GM12864 (cell line): ENCODE data around the gene PGD.
"Not testable (repeated sequence)": the region's sequence is repeated elsewhere in the genome, so short reads cannot be mapped to it uniquely, and the experiment has no call there.

Source experiments
- DNase-seq: peaks from one replicate; pipeline ENCODE4 v3.0.0-alpha.2; 2011; ENCODE audit warnings: low read depth
- H3K4me3 ChIP-seq: 2 replicates; pipeline ENCODE4 v1.5.1; 2011; ENCODE audit warnings: mild to moderate bottlenecking, low read depth, low read length, control low read depth
- TF ChIP-seq, protein P1 (sequence below): IDR thresholded peaks from 2 replicates; pipeline ENCODE4 v1.5.1; 2011; ENCODE audit warnings: low read depth, mild to moderate bottlenecking, moderate library complexity, low read length, control low read depth, inconsistent platforms; ENCODE audit errors: missing control alignments

The PGD gene

DNA sequence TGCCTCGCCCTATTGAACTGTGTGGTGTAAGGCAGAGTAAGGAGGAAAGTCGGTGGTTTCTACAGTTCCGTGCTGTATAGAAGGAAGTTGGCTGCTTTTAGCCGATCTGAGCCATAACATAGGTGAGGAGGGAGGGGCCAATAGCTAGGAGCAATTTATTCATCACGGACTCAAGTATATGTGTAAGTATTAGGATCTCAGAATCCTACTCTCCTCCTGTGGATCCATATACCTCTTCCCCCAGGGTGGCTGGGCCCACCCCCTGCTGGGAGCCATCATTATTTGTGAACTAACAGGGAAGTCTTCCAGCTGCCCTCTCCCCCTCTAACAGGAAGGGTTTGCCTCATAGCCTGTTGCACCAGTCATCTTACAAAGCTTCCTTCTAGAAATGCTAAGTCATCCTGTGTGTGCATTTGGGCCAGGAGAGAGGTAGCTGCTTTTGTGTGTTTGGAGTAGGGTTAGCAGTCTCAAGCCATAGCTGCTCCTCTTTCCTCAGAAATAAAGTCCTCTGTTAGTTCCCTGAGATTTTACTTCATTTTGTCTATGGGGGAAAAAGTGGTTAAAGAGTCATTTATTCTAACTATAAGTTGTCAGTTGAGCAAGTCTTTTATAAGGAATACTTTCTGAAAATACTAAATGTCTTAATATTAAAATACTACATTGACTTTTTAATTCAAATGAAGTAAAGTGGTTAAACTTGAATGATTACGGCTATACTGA lies 16.5 kb downstream of the PGD start:
- TF ChIP-seq, protein P1, sequence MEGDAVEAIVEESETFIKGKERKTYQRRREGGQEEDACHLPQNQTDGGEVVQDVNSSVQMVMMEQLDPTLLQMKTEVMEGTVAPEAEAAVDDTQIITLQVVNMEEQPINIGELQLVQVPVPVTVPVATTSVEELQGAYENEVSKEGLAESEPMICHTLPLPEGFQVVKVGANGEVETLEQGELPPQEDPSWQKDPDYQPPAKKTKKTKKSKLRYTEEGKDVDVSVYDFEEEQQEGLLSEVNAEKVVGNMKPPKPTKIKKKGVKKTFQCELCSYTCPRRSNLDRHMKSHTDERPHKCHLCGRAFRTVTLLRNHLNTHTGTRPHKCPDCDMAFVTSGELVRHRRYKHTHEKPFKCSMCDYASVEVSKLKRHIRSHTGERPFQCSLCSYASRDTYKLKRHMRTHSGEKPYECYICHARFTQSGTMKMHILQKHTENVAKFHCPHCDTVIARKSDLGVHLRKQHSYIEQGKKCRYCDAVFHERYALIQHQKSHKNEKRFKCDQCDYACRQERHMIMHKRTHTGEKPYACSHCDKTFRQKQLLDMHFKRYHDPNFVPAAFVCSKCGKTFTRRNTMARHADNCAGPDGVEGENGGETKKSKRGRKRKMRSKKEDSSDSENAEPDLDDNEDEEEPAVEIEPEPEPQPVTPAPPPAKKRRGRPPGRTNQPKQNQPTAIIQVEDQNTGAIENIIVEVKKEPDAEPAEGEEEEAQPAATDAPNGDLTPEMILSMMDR, result no peak
- no peak overlapping the region for H3K4me3 ChIP-seq
- DNase-seq, result no peak

DNA sequence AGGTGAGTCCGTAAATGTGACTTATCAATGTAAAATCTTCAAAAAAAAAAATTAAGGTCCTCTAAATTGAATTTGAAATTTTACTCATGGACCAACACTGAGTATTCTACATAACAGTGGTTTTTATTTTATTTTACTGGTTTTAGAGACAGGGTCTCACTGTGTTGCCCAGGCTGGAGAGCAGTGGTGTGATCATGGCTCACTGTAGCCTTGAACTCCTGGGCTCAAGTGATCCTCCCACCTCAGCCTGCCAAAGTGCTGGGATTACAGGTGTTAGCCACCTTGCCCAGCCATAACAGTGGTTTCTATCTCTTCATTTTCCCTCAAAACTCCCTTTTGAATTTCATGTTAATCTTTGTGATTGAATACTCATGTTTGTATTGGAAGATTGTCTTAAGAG lies 17.1 kb downstream of the PGD start:
- not testable (repeated sequence) for DNase-seq, H3K4me3 ChIP-seq

DNA sequence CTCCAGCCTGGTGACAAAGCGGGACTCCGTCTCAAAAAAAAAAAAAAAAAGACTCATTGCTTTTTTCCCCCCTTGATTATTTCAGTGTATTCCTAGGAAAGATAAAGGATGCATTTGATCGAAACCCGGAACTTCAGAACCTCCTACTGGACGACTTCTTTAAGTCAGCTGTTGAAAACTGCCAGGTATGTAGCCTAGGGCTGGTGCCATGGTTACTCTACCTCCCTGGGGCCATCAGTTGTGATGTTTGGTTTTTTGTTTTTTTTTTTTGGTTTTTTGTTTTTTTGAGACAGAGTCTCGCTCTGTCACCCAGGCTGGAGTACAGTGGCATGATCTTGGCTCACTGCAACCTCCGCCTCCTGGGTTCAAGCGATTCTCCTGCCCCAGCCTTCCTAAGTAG lies 19.9 kb downstream of the PGD start:
- DNase-seq, H3K4me3 ChIP-seq: not testable (repeated sequence)

DNA sequence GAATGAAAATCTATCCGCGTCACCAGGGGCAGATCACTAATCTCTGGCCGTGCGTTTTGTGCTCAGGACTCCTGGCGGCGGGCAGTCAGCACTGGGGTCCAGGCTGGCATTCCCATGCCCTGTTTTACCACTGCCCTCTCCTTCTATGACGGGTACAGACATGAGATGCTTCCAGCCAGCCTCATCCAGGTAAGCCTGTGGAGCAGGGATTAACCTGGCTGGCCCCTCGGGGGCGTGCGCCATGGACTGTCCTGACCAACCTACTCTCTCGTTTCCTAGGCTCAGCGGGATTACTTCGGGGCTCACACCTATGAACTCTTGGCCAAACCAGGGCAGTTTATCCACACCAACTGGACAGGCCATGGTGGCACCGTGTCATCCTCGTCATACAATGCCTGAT lies 20.5 kb downstream of the PGD start:
- no peak overlapping the region for H3K4me3 ChIP-seq
- TF ChIP-seq, protein P1, result no peak
- DNase-seq, result no peak

DNA sequence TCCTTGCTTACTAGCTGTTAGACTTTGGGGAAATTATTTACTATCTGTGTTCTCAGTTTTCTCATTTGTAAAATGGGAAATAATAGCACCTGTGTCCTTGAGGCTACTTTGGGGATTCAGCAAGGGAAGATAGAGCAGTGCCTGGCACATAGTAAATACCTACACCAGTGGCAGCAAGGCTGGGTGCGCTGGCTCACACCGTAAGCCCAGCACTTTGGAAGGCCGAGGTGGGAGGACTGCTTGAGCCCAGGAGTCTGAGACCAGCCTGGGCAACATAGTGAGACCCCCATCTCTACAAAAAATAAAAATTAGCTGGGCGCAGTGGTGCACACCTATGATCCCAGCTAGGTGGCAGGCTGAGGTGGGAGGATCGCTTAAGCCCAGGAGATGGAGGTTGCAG lies 22.8 kb downstream of the PGD start:
- TF ChIP-seq, protein P1, result no peak
- no peak for DNase-seq

DNA sequence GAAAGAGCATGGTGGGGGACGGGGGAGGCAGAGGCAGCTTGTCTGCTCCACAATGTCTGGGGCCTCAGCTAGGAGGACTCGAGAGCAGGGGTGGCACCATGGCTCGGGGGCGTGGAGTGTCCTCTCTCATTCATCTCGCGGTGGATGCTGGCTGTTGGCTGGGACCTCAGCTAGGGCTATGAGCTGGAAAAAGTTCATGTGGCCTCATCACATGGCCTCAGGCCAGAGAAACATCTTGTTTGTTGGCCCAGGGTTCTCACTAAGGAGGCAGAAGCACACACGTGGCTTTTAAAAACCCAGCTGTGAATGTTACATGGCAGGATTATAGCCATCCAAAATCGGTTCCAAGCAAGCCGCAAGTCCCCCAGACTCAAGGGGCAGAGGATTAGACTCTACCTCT lies 25.2 kb downstream of the PGD start:
- no peak for DNase-seq
- H3K4me3 ChIP-seq, result no peak overlapping the region
- TF ChIP-seq, protein P1, result no peak

More for the DNA sequence above, 22.8 kb downstream of the PGD start:
- H3K4me3 ChIP-seq, result no peak overlapping the region

DNA sequence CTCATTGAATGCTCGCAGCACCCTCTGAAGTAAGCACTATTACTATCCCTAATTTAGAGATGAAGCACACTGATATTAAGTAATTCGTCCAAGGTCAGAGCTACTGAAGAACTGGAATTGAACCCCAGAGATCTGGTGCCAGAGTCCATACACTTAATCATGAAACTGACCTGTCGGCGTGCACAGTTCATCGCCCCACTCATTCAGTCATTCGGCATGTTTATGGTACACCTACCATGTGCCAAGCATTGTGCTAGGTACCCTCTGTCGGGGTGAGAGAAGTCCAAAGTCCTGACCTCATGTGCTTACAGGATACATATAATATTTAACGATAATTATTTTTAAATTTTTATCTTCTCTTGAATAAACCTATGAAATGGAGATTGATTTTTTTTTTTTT lies 25.8 kb downstream of the PGD start:
- no peak for DNase-seq
- TF ChIP-seq, protein P1, result no peak
- H3K4me3 ChIP-seq, result no peak overlapping the region

DNA sequence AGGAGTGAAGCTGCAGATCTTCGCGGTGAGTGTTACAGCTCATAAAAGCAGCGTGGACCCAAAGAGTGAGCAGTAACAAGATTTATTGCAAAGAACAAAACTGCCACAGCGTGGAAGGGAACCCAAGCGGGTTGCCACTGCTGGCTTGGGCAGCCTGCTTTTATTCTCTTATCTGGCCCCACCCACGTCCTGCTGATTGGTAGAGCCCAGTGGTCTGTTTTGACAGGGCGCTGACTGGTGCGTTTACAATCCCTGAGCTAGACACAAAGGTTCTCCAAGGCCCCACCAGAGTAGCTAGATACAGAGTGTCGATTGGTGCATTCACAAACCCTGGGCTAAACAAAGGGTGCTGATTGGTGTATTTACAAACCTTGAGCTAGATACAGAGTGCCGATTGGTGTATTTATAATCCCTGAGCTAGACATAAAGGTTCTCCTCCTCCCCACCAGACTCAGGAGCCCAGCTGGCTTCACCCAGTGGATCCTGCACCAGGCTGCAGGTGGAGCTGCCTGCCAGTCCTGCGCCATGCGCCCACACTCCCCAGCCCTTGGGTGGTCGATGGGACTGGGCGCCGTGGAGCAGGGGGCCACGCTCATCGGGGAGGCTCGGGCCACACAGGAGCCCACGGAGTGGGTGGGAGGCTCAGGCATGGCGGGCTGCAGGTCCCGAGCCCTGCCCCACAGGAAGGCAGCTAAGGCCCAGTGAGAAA lies 27.1 kb downstream of the PGD start:
- not testable (repeated sequence) for DNase-seq, H3K4me3 ChIP-seq

DNA sequence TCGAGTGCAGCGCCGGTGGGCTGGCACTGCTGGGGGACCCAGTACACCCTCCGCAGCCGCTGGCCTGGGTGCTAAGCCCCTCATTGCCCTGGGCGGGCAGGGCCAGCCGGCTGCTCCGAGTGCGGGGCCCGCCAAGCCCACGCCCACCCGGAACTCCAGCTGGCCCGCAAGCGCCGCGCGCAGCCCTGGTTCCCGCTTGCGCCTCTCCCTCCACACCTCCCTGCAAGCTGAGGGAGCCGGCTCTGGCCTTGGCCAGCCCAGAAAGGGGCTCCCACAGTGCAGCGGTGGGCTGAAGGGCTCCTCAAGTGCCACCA lies 27.6 kb downstream of the PGD start:
- H3K4me3 ChIP-seq, DNase-seq: not testable (repeated sequence)
